ENCODE data around the gene PRADC1.

GRCh38 chr2:73279852-73280251, 46.8 kb upstream of the PRADC1 start:
- TF ChIP-seq CTCF (IDR thresholded peaks at IDR 0.05 in 4 of 5, conservative IDR thresholded peaks at IDR 0.05 in 1 of 5) (no peak), POLR2A (IDR thresholded peaks at IDR 0.05) (no peak)
